Body of pancreas (tissue), 4 donors: ENCODE data around the gene BMP4.
A peak's percentile ranks its signal among the peaks of the same experiment; 100 is the strongest.

Experiments used
- CTCF ChIP-seq, 7 experiments: fragments of 450-650 bp in 4 of 7; fragments of 200-600 bp in 3 of 7; sonication (generic) in 3 of 7; IDR thresholded peaks; one replicate each; pipeline ENCODE4 v1.5.1; 2016 to 2019; ENCODE audit warnings: antibody characterized with exemption in 7 of 7
- POLR2A ChIP-seq, 3 donors: fragments of 450-650 bp; IDR thresholded peaks; one replicate each; pipeline ENCODE4 v1.6.1; 2016; ENCODE audit warnings: antibody characterized with exemption in 3 of 3, mild to moderate bottlenecking in 2 of 3

GRCh38 chr14:53963320-53964227 lies 6.9 kb upstream of the BMP4 start:
- TF ChIP-seq POLR2A (IDR thresholded peaks at IDR 0.05): no peak
- peak; percentile 36 to 63 (median 58) for TF ChIP-seq CTCF (IDR thresholded peaks at IDR 0.05)
